ENCODE measurements around the gene ATP1B4. TPM values are rescaled to one million over a fixed set of nuclear protein-coding genes. Genes with fewer than 3 reads are reported as not detected.

The ATP1B4 gene
- total and polyA plus RNA-seq, 2 of the 8 experiments (the other 6 are each of a cell fraction or from before 2014, with no cell fraction given) = not detected

- TF ChIP-seq KDM4A (IDR thresholded peaks at IDR 0.05; ENCODE audit: low read depth, low read length, severe bottlenecking) = no peak
- TF ChIP-seq POU5F1 (IDR thresholded peaks at IDR 0.05; ENCODE audit: low read depth, low read length) = no peak
- no peak for TF ChIP-seq TAF1 (IDR thresholded peaks at IDR 0.05; ENCODE audit: low read depth, low read length)
- TF ChIP-seq FOSL1 (IDR thresholded peaks at IDR 0.05; ENCODE audit: insufficient read depth, low read depth, low read length) = no peak
- TF ChIP-seq KDM1A (IDR thresholded peaks at IDR 0.05; ENCODE audit: borderline replicate concordance, low read length) = no peak
- TF ChIP-seq SP4 (IDR thresholded peaks at IDR 0.05; ENCODE audit: low read length) = no peak
- TF ChIP-seq BACH1 (IDR thresholded peaks at IDR 0.05; ENCODE audit: low read length) = no peak
- TF ChIP-seq RNF2 (IDR thresholded peaks at IDR 0.05; ENCODE audit: borderline replicate concordance, low read depth, low read length, missing control alignments, poor library complexity, severe bottlenecking) = no peak
- TF ChIP-seq GTF2F1 (IDR thresholded peaks at IDR 0.05; ENCODE audit: borderline replicate concordance, low read depth, low read length) = no peak
- TF ChIP-seq RBBP5 (IDR thresholded peaks at IDR 0.05; ENCODE audit: borderline replicate concordance, low read depth, low read length) = no peak
Observed at GRCh38 chrX:120361764-120362305, at the start of gene ATP1B4 (continued).
